GM21717 (cell line): ENCODE measurements around the gene DENND1A.
A peak's percentile ranks its signal among the peaks of the same experiment; 100 is the strongest.

Experiments
- ATAC-seq: cut with Tn5 transposase; IDR thresholded peaks from one replicate; pipeline ENCODE4 v1.9.1; 2021; ENCODE audit warnings: mild to moderate bottlenecking, moderate library complexity; ENCODE audit not compliant: unreplicated experiment

The DENND1A gene

GRCh38 chr9:123691765-123692303, 238.1 kb downstream of the DENND1A start:
- no peak for ATAC-seq

GRCh38 chr9:123689701-123690428, 240.1 kb downstream of the DENND1A start:
- ATAC-seq = no peak

GRCh38 chr9:123687246-123687751, 242.6 kb downstream of the DENND1A start:
- ATAC-seq = no peak

- no peak for ATAC-seq
Observed at GRCh38 chr9:123686829-123687192, 243.1 kb downstream of the DENND1A start.

- ATAC-seq = no peak
Observed at GRCh38 chr9:123686131-123686828, 243.6 kb downstream of the DENND1A start.

GRCh38 chr9:123685489-123686083, 244.3 kb downstream of the DENND1A start:
- ATAC-seq = no peak

GRCh38 chr9:123684393-123685149, 245.4 kb downstream of the DENND1A start:
- ATAC-seq = no peak

- no peak for ATAC-seq
Observed at GRCh38 chr9:123682746-123683145, 247.2 kb downstream of the DENND1A start.

GRCh38 chr9:123680352-123680751, 249.6 kb downstream of the DENND1A start:
- no peak for ATAC-seq

- peak; percentile 96 for ATAC-seq
Observed at GRCh38 chr9:123679330-123679987, 250.5 kb downstream of the DENND1A start.

- no peak for ATAC-seq
Observed at GRCh38 chr9:123678878-123679329, 251.0 kb downstream of the DENND1A start.

- no peak for ATAC-seq
Observed at GRCh38 chr9:123678038-123678877, 251.7 kb downstream of the DENND1A start.

- no peak for ATAC-seq
Observed at GRCh38 chr9:123676869-123677268, 253.1 kb downstream of the DENND1A start.

GRCh38 chr9:123669346-123669745, 260.6 kb downstream of the DENND1A start:
- no peak for ATAC-seq

- ATAC-seq = no peak
Observed at GRCh38 chr9:123663529-123663928, 266.4 kb downstream of the DENND1A start.

- no peak for ATAC-seq
Observed at GRCh38 chr9:123662057-123662776, 267.7 kb downstream of the DENND1A start.

GRCh38 chr9:123660691-123661466, 269.0 kb downstream of the DENND1A start:
- no peak for ATAC-seq

GRCh38 chr9:123659358-123659757, 270.6 kb downstream of the DENND1A start:
- no peak for ATAC-seq
